GM12864 (cell line): ENCODE results near the gene SMARCC2.
"Not testable (repeated sequence)": the region's sequence is repeated elsewhere in the genome, so short reads cannot be mapped to it uniquely, and the experiment has no call there.

Source experiments
- DNase-seq: peaks from one replicate; pipeline ENCODE4 v3.0.0-alpha.2; 2011; ENCODE audit warnings: low read depth
- H3K4me3 ChIP-seq: 2 replicates; pipeline ENCODE4 v1.5.1; 2011; ENCODE audit warnings: mild to moderate bottlenecking, low read depth, low read length, control low read depth
- TF ChIP-seq, protein P1 (sequence below): IDR thresholded peaks from 2 replicates; pipeline ENCODE4 v1.5.1; 2011; ENCODE audit warnings: low read depth, mild to moderate bottlenecking, moderate library complexity, low read length, control low read depth, inconsistent platforms; ENCODE audit errors: missing control alignments

The SMARCC2 gene

DNA sequence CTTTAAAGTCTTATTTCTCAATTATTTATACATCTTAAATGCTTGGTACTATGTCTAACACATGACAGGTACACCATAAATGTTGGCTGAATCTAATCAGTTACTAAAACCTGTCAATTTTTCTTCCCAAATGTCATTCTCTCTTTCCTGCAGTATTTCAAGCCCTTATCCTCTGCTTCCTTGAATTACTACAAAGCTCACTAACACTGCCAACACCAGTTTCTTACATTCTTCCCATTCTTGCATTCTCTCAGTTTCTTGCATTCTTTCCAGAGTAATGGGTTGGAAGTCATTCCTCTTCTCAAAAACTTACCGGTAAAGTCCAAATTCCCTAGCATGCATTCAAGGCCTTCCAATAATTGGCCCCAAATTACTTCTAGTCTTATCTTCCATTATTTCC, 9.6 kb upstream of the SMARCC2 start:
- TF ChIP-seq, protein P1, sequence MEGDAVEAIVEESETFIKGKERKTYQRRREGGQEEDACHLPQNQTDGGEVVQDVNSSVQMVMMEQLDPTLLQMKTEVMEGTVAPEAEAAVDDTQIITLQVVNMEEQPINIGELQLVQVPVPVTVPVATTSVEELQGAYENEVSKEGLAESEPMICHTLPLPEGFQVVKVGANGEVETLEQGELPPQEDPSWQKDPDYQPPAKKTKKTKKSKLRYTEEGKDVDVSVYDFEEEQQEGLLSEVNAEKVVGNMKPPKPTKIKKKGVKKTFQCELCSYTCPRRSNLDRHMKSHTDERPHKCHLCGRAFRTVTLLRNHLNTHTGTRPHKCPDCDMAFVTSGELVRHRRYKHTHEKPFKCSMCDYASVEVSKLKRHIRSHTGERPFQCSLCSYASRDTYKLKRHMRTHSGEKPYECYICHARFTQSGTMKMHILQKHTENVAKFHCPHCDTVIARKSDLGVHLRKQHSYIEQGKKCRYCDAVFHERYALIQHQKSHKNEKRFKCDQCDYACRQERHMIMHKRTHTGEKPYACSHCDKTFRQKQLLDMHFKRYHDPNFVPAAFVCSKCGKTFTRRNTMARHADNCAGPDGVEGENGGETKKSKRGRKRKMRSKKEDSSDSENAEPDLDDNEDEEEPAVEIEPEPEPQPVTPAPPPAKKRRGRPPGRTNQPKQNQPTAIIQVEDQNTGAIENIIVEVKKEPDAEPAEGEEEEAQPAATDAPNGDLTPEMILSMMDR = no peak
- DNase-seq = no peak
- no peak overlapping the region for H3K4me3 ChIP-seq

DNA sequence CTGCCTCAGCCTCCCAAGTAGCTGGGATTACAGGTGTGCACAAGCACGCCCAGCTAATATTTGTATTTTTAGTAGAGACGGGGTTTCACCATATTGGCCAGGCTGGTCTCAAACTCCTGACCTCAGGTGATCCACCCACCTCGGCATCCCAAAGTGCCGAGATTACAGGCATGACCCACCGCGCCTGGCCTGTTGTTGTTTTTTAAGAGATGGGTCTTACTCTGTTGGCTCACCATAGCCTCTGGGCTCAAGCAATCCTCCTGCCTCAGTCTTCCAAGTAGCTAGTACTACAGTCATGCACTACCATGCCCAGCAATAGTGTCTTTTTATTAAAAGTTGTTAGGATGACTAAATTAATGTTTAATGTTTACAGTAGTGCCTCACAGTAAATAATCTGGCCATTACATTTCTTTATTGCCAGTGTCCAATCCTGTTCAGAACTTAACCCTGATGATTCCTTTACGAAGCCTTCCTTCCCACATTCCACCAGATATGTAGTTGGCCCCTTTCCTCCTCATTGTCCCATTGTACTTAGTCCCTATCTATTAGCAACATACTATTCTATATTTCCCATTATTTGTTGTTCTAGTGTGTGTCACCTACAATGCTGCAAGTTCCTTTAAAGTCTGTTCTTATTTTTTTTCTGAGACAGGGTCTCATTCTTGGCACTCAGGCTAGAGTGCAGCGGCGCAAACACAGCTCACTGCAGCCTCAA, 8.8 kb upstream of the SMARCC2 start:
- TF ChIP-seq, protein P1 = no peak
- no peak overlapping the region for H3K4me3 ChIP-seq
- DNase-seq = no peak

DNA sequence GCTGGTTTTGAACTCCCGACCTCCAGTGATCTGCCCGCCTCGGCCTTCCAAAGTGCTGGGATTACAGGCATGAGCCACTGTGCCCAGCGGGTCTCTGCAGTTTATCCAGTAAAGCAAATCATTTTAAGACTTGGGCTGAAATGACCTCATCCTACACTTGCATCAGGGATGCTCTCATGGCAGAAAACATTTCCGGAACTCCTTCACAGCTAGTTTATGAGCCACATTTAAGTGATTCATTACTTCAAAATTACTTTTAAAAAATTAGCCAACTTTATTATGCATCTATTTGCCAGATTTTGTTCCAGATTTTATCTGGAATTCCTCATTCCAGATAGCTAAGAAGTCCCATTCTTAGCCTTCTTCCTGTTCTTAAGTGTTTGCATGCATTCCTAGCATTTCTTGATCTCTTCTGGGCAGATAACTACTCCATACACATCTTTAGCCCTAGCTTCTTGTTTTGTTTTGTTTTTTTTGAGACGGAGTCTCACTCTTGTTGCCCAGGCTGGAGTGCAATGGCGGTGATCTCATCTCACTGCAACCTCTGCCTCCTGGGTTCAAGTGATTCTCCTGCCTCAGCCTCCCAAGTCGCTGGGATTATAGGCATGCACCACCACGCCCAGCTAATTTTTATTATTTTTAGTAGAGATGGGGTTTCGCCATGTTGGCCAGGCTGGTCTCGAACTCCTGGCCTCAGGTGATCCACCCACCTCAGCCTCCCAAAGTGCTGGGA, 7.7 kb upstream of the SMARCC2 start:
- not testable (repeated sequence) for H3K4me3 ChIP-seq, DNase-seq

DNA sequence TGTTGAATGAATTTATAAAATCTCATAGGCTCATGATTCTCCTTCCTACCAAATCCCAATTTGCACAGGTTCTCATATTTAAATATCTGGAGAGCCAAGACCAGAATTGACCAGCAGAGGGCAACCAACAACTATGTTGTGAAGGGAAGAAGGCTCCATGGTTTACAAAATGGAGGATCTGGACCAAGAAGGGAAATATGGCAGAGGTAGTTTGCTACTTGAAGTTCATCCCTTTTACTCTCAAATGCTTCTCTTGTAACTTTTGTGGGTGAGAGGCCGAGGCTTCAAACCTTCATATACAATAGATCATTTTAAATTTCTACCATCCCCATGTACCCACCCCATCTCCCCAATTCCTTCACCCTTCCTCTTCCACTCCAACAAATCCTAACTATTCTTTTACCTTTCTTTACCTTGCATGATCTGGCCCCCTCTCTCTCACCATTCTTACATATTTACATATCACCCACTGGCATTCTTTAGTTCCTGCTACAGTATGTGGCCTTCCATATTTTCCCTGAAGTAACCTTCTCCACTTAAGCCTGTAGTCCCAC, 3.8 kb upstream of the SMARCC2 start:
- H3K4me3 ChIP-seq = no peak overlapping the region
- TF ChIP-seq, protein P1 = peak; percentile 71
- peak; percentile 79 for DNase-seq

DNA sequence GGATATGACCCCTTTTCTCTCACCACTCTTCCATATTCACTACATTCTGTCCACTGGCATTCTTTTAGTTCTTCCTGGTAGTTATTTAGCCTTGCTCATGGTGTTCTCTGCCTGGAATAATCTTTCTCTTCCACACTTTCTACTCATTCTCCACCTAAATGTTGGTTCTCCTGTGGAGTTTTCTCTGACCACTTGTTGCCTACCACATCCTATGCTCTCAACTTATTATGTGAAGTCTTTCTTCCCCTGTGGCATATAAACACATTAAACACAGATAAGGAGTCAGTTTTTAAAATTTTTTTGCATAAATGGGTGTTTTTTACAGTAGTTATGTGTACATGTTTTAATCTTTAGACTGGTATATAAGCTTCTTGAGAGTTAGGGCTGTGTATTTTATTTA, 3.3 kb upstream of the SMARCC2 start:
- TF ChIP-seq, protein P1 = no peak
- DNase-seq = no peak
- no peak overlapping the region for H3K4me3 ChIP-seq

DNA sequence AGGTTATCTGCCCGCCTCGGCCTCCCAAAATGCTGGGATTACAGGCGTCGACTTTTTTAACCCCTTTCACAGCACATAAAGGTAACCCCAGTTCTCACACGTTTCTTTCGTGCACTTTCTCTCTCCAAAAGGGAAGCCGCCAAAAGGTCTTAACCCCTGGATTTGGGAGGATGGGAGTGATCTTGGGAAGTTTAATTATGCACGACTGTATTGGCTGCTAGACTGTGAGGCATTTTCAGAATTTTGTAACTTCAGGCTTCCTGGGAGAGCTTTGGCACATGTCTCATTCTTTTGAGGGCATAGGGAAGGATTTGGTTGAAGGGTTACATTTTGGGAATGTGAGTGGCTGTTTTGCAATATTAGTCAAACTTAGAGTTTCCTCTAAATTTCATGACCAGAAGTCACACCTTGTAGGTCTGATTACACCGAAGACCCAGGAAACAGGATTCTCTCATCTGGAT, 1.4 kb upstream of the SMARCC2 start:
- no peak for DNase-seq
- TF ChIP-seq, protein P1 = no peak

DNA sequence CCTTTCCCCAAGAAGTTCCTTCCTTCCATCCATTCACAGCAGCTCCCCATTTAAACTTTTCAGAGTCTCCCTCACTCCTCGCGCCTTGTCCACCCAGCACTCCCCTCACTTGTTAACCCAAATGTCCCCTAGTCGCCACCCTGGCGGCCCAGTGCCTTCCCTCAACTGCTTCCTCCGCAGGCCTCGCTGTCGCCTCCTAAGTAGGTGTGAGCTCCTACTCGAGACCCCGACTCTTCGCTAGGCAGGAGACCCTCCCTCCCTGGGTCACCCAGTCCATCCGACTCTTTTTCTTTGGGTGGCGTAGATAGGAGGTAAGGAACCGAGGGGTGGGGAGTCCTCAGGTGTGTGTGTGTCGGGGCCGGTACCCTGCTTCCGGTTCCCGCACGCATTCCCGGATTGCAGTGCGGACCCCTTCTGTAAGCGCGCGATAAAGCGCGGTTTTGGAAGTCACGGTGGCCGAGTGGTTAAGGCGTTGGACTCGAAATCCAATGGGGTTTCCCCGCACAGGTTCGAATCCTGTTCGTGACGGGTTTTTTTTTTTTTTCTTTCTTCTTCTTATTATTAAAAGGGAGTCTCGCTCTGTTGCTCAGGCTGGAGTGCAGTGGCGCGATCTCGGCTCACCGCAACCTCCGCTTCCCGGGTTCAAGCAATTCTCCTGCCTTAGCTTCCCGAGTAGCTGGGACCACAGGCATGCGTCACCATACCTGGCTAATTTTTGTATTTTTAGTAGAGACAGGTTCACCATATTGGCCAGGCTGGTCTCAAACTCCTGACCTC, 823 bp upstream of the SMARCC2 start:
- peak; percentile 55 for DNase-seq
- TF ChIP-seq, protein P1 = no peak
- peak overlapping the region; percentile 59 for H3K4me3 ChIP-seq

More for the DNA sequence above, 1.4 kb upstream of the SMARCC2 start:
- peak overlapping the region; percentile 59 for H3K4me3 ChIP-seq
